GM18870 (cell line): ENCODE measurements around the gene CUL1.

Experiments used
- ATAC-seq: cut with Tn5 transposase; IDR thresholded peaks from one replicate; pipeline ENCODE4 v1.9.1; 2021; ENCODE audit warnings: moderate library complexity; ENCODE audit not compliant: unreplicated experiment

The CUL1 gene

DNA sequence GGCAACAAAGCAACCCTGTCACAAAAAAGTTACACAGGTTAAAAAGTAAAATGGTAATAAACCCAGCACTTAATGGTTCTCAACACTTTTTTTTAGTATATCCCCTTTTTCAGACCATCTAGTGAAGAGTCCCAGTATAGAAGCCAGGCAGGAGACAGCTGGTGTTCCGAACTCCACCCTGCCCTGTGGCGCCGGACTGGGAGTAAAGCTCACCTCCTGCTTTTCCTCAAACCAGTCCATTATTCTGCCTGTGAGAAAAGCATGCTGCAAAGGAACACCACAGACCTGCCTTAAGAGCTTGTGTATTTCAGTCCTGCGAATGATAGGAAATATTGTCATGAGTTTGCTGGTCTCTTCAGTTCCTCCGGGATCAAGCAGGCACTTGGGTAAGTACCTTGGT lies 104.4 kb downstream of the CUL1 start:
- no peak for ATAC-seq

DNA sequence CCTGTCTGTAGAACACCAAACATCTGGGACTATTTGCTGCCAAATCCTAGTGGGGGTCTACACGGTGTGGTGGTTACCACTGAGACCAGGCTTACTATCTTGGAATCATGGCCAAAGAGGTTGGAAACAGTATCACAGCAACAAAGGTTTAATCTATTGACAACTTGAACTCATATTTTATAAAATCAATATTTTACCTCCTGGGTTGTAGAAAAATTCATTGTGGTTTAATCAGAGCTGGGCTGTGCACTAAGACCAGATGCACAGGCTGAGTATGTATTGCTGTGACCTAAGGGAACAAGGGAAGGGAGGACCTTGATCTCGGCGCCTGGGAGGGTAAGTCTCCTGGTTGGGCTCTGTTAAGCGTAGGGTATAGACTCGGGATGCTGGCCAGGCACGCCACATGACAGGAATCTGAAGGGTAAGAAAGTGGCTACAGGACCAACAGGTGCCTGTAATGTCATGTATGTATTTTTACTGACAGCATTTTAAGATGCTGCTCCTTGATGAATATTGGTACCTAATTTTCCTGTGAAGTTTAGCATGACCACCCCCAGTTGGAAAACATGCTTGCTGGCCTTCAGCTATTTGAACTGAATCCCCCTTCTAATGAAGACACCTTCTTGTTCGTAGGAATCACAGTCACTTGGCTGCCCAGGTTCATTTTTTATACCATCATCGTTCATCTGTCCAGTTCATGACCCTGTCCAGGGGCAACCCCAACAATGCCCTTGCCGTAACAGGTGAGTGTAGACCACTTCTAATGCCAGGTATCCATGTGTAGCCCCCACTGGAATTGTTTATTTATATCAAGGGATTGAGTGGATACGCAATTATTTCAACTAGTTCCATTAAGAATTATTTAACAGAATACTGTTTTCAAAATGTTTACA lies 105.9 kb downstream of the CUL1 start:
- no peak for ATAC-seq

DNA sequence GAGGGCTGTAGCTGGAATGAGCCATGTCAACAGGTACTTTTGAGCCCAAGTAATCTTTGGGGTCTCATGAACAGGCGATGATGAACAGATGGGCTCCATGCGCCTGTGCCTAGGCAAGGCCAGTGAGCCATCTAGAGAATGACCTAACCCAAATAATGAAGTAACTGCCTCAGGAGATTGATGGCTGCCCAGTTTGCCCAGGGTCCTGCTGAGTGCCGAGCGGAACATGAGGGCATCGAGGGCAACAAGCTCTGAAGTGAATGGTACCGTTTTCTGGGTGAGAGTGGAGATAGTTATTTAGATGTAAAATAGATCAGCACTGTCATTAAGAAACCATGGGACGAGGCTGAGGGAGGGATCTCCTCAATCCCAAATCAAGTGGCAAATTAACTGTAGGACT lies 107.5 kb downstream of the CUL1 start:
- ATAC-seq = no peak

- ATAC-seq = no peak
These were observed 108.7 kb downstream of the CUL1 start for GRCh38 chr7:148807436-148807835.

GRCh38 chr7:148809856-148810255 lies 111.2 kb downstream of the CUL1 start:
- ATAC-seq = no peak

DNA sequence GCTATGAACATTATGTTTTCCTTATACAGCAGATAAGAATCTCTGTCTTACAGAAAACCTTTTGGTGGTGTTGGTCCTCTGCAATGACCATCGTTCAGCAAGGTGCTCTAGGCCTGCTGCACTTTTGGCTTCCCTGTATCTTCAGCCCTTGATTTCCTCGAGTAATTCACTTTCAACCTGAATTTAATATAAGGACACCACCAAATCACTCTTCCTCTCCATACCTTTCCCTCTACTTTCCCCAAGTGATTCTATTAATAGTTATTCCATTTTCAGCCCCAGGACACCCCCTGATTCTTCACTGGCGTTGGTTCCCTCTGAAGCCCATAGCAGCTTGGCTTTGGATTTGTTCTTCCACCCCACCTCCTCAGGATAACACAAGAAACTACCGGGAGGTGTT lies 113.2 kb downstream of the CUL1 start:
- ATAC-seq = no peak

DNA sequence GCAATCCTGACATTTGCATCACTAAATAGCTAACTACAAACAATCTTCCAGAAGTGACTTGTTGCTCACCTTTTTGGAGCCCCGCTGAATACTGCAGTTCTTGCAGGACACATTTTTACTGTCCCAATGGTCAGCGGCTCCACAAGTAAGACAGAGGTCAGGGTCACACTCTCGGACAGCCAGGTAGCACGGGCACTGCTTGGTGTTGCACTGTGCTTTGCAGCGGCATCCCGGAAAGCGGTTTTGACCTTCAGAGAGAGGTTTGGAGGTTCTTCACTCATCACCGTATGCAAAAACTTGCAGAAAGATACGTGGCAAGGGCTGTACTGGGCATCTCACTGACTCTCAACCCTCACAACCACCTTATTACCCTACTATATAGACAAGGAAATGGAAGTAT lies 115.2 kb downstream of the CUL1 start:
- ATAC-seq = no peak

DNA sequence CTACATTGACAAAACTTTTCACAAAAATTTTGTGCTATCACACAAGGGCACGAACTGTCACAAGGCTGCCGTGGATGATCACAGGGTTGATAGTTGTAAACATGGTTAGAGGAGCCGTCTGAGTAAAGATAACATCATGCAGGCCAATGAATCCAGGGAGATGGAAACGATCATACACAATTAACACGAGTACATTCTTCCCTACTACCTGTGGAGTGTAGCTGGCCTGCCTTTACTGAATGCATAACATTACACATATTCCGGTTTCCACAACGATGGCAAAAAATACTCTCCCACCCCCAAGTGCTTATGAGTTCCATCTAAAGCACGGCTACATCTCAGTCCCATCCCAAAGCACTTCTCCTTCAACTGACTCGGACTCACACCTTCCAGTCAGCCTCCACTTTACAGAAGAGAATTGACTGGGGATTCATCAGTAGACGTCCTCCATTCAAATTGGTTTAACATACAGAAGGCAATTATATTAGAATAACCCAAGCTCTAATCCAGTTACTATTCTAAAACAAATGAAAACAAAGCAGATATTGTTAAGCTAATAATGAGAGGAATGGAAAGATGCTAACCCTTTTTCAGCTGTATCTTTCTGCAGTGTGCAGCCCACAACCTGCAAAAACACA lies 116.3 kb downstream of the CUL1 start:
- ATAC-seq = no peak

GRCh38 chr7:148815612-148816011 lies 116.9 kb downstream of the CUL1 start:
- no peak for ATAC-seq

DNA sequence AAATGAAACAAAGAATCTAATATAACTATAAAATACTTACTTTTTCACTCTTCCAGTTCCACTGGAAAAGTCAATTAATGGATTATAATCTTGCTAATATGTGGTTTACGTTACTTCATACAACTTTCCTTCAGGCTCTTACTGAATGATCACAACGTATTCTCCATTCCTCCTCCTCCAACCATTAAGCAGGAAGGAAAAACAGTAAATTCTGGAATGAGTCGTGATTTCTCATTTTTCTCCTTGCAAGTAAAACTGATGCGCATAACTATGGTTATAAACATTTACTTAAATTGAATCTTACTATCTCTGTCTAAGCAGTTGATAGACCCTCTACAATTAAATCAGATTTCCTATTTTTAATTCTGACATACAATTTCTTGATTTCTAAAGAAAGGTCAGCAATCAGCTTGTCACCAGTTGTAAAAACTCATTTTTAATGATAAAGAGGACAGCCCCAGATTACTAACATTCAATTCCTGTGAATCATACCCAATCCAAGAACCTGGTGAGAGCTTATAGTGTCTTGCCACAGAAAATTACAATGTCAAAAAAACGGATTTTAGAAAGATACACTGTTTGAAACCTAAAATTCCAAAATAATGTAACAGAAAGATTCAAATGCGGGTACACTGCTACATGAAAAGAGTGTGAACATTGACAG lies 121.1 kb downstream of the CUL1 start:
- no peak for ATAC-seq

DNA sequence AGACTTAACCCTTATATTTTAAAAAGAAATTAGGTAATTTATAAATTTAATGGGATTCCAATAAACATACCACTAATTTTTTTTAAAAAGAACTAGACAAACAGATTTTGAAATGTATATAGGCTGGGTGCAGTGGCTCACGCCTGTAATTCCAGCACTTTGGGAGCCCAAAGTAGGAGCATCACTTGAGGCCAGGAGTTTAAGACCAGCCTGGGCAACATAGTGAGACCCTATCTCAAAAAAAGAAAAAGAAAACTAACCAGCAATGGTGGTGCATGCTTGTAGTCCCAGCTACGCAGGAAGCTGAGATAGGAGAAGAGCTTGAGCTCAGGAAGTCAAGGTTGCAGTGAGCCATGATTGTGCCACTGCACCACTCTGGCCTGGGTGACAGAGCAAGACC lies 122.7 kb downstream of the CUL1 start:
- no peak for ATAC-seq

DNA sequence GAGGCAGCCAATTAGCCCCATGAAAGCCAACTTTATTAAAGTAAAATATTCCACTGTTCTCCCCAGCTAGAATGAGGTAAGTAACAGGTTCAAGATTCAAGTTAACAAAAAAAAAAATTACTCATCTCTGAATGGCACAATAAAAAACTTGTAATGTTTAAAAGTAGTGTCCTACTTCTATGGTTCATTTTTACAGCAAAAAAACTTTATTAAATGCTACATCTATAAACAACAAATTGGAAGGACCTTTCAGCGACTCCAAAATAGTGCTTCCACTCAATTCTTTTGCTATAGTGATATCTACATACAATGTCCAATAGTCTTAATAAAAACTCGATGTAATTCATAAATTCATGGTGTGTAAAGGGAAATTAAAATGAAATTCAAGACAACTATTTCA lies 126.2 kb downstream of the CUL1 start:
- ATAC-seq = no peak

GRCh38 chr7:148825338-148825737 lies 126.6 kb downstream of the CUL1 start:
- ATAC-seq = no peak

GRCh38 chr7:148828965-148829364 lies 130.3 kb downstream of the CUL1 start:
- no peak for ATAC-seq

- ATAC-seq = no peak
These were observed 132.4 kb downstream of the CUL1 start for GRCh38 chr7:148830897-148831692.

GRCh38 chr7:148831782-148832181 lies 133.1 kb downstream of the CUL1 start:
- ATAC-seq = no peak

DNA sequence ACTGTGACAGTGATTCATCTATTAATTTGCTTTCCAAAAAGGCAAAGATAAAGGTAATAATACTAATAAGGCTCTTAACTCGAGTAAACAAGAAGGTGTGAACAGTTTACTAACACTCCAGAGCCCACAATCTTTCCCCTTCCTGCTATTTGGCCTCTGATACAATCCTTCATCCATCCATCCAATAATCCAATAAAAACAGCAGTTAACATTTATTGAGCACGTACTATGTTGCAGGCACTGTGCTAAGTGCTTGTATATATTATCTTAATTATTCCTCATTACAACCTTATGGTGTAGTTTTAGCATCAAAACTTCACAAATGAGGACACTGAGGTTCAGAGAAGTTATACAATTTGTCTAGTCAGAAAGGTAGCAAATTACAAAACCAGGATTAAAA lies 135.9 kb downstream of the CUL1 start:
- ATAC-seq = no peak

- ATAC-seq = no peak
These were observed 137.2 kb downstream of the CUL1 start for GRCh38 chr7:148835854-148836253.

DNA sequence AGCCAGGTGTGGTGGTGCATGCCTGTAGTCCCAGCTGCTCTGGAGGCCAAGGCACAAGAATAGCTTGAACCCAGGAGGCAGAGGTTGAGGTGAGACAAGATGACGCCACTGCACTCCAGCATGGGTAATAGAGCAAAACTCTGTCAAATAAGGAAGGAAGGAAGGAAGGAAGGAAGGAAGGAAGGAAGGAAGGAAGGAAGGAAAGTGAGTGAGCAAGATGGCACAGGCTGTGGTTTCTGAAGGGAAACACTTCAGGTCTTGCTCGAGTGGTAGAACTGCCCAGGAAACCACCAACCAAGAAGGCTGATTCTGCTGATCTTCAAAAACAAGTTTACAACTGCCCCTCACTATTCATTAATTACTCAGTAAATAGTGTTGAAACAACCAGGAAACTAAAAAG lies 140.2 kb downstream of the CUL1 start:
- no peak for ATAC-seq

DNA sequence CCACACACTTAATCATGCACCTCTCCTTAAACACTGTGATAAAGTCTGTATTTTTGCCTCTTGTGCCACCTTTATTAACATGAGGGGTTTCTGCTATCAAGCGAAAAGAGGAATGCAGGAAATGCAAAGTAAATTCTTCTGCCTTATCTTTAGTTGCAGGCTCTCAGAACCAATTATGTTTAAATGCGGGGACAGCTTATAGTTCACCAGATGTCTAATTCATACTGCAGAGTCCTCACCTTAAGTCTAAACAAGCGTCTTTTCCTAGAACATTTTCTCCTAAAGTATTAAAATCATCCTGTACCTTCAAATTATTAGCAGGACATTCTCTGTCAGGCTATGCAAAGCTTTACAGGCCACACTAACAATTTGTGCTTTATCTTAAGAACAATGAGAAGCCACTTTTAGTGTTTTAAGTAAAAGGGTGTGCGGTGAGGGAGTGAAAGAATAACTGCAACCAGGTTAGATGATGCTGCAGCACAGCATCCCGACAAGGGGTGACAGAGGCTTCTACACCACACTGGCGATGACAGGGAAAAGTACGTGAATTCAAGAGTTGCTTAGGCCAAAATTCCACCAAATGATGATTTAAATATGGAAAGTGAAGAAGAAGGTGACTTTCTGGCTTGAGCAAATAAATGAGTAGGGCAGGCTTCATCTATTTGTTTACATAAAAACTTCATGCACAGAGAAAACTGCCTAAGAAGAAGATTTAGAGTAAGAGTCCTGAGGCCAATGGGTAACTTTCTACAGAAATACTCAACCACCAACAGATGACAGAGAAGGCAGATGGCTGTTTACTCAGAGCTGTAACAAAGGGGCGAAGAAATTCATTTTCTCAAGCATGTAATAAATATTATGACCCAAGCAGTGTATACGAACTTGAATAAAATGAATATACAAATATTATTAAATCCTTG lies 149.4 kb downstream of the CUL1 start:
- ATAC-seq = no peak
